NCI-H128 (cell line): ENCODE data around the gene KPNA1.
"Not testable (repeated sequence)": the region's sequence is repeated elsewhere in the genome, so short reads cannot be mapped to it uniquely, and the experiment has no call there.

ENCODE experiments used
- DNase-seq: peaks from one replicate; lab custom pipeline; 2025; ENCODE audit not compliant: unreplicated experiment; lab: John Stamatoyannopoulos, UW

Gene KPNA1

DNA sequence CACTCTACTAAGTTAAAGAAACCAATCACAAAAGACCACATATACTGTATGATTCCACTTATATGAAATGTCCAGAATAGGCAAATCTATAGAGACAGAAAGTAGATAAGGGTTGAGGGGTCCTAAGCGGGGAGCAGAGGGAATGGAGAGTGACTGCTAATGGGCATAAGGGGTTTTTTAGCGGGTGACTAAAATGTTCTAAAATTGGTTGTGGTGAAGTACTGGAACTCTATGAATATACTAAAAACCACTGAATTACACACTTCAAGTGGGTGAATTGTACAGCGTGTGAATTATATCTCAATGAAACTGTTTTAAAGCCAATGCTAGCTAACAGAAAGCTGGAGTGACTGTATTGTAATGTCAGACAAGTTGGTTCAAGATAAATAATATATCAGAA, 33.3 kb downstream of the KPNA1 start:
- no peak for DNase-seq

DNA sequence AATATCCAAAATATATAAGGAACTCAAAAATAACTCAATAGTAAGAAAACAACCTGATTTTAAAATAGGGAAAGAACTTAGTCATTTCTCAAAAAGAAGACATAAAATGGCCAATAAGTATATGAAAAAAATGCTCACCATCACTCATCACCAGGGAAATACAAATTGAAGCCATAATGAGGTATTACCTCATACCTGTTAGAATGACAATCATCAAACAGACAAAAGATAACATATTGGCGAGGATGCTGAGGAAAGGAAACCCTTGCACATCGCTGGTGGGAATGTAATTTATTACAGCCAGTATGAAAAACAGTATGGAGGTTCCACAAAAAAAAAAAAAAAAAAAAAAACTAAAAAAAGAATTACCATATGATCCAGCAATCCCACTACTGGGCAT, 38.2 kb downstream of the KPNA1 start:
- no peak for DNase-seq

DNA sequence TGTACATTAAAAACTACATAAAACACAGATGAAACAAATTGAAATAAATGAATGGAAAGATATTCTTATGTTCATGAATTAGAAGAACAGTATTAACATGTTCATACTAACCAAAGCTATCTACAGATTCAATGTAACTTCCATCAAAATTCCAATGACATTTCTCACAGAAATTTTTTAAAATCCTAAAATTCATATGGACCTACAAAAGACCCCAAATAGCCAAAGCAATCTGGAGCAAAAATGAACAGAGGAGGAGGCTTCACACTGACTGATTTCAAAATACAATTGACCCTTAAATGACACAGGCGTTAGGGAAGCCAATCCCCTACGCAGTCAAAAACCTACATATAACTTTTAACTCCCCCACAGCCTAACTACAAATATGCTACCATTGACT, 39.4 kb downstream of the KPNA1 start:
- DNase-seq = no peak

- no peak for DNase-seq
These were observed 45.1 kb downstream of the KPNA1 start for GRCh38 chr3:122469659-122470058.

- DNase-seq = no peak
These were observed 45.7 kb downstream of the KPNA1 start for GRCh38 chr3:122468896-122469533.

GRCh38 chr3:122466701-122467240, 48.0 kb downstream of the KPNA1 start:
- DNase-seq = no peak

DNA sequence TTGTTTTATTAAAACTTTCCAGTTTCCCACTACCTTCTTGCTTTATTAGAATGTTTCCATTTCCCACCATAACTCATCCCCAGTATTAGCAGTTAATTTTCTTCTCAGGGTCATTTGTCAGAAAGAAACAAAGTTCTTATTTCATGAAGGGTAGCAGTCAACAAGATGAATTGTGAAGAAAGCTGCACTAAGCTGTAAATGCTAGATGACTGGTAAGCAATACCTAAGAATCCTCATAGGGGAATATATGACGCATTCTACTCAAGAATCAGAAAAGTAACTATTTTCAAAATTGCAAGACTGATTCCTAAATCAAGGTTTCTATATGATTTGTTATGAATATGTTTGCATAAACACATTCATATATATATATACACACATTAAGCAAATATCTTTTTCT, 50.1 kb downstream of the KPNA1 start:
- DNase-seq = no peak

DNA sequence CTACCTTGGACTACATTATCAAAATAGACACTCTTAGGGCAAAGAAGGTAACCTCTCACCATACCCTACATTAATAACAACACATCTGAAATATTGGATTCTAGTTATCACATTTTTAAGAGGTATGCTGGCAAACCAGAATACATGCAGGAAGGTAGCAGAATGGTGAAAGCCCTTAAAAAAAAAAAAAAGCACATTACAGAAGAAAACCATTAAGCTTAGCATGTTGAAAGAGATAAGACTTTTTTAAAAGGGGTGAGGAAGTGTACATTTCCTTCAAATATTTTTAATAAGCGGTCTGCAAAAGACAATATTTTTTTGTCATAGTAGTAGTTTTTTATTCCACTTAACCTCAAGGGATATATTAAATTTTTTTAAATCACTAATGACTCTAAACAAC, 52.3 kb downstream of the KPNA1 start:
- no peak for DNase-seq

GRCh38 chr3:122461806-122462205, 52.9 kb downstream of the KPNA1 start:
- no peak for DNase-seq

GRCh38 chr3:122458992-122459391, 55.7 kb downstream of the KPNA1 start:
- no peak for DNase-seq

DNA sequence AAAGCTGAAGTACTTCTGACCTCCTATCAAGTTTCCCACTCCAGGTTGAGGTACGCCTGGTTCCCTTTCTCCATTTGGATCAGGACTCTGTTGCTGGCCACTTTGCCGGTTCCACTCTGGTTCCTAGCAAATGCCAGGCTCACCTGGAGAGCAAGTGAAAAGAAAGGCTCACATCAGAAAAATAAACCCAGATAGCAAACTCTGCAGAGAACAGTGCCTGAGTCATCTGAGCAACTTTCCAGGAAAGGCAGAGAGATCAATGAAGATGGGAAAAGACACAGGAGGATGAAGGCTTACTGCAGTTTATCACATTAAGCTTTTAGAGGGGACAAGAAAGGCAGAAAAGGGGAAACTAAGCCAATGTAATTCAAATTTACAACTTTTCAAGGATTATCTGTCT, 57.0 kb downstream of the KPNA1 start:
- no peak for DNase-seq

- DNase-seq = no peak
These were observed 58.7 kb downstream of the KPNA1 start for GRCh38 chr3:122456074-122456473.

GRCh38 chr3:122451371-122451770, 63.4 kb downstream of the KPNA1 start:
- DNase-seq = no peak

- not testable (repeated sequence) for DNase-seq
These were observed 66.5 kb downstream of the KPNA1 start for GRCh38 chr3:122448218-122448617.

GRCh38 chr3:122444491-122444887, 70.2 kb downstream of the KPNA1 start:
- DNase-seq = not testable (repeated sequence)

- DNase-seq = not testable (repeated sequence)
These were observed 70.8 kb downstream of the KPNA1 start for GRCh38 chr3:122443762-122444490.

DNA sequence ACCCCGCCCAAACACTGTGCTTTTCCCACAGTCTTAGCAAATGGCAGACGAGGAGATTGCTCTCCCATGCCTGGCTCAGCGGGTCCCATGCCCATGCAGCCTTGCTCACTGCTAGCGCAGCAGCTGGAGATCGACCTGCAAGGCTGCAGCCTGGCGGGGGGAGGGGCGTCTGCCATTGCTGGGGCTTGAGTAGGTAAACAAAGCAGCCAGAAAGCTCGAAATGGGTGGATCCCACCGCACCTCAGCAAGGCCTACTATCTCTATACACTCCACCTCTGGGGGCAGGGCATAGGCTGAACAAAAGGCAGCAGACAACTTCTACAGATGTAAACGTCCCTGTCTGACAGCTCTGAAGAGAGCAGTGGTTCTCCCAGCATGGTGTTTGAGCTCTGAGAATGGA, 71.6 kb downstream of the KPNA1 start:
- DNase-seq = no peak

- DNase-seq = no peak
These were observed 78.8 kb downstream of the KPNA1 start for GRCh38 chr3:122435950-122436349.

DNA sequence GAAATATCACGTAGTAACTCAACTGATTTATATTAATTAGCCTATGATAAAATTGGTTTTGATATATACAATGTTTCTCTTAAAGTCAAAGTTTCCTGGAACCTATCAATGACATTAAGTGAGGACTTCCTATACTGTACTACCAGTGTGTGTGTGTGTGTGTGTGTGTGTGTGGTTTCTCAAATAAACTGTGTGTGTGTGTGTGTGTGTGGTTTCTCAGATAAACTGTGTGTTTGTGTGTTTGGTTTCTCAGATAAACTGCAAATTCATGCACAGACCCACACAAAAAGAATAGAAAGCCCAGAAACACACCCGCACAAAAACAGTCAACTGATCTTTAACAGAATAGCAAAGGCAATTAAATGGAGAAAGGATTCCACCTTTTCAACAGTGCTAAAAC, 84.4 kb downstream of the KPNA1 start:
- no peak for DNase-seq

GRCh38 chr3:122427857-122428471, 86.8 kb downstream of the KPNA1 start:
- DNase-seq = no peak

GRCh38 chr3:122421836-122422235, 92.9 kb downstream of the KPNA1 start:
- no peak for DNase-seq

DNA sequence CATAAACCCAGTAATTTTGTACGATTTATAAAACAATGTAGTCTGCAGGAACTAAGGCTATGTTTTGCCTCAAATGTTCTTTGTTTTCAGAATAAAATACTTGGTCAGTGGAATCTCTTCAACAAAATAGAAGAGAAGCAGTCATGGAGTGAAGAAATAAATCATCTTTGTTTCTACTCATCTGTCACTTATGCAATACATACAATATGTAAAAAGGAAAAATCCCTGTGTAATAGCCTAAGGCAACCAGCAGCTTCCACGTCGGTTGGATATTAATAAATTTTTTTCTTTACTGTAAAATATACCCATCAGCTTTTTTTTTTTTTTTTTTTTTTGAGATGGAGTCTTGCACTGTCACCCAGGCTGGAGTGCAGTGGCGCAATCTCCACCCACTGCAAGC, 93.6 kb downstream of the KPNA1 start:
- no peak for DNase-seq
